HepG2 (cell line): Measurements from ENCODE around the gene GPR37. TPM values are rescaled to one million over a fixed set of nuclear protein-coding genes. Genes with fewer than 3 reads are reported as not detected.

Experiments
- AHDC1 ChIP-seq: sonication (generic); formaldehyde crosslinking; IDR thresholded peaks from 2 replicates; pipeline ENCODE4 v1.5.1; 2020; ENCODE audit warnings: mild to moderate bottlenecking, missing genetic modification reagents, borderline replicate concordance
- CREM ChIP-seq, 2 experiments: sonication (generic) in 1 of 2; formaldehyde crosslinking in 1 of 2; IDR thresholded peaks; 2 replicates each; pipeline versions ENCODE4 v1.4.0 to v1.6.1; 2016 to 2020; ENCODE audit warnings: antibody characterized with exemption in 1 of 2, mild to moderate bottlenecking in 1 of 2, missing genetic modification reagents in 1 of 2
- EHMT2 ChIP-seq: fragments of 200-600 bp; sonication (generic); IDR thresholded peaks from 2 replicates; pipeline ENCODE4 v1.7.0; 2017; ENCODE audit warnings: antibody characterized with exemption, low read depth, low read length, borderline replicate concordance
- EP300 ChIP-seq, 3 experiments: sonication (generic) in 1 of 3; formaldehyde crosslinking in 1 of 3; IDR thresholded peaks; 2 replicates each; pipeline versions ENCODE4 v1.5.1 to v1.6.1; 2011 to 2020; ENCODE audit warnings: low read depth in 2 of 3, low read length in 2 of 3, borderline replicate concordance in 1 of 3, improper control_type of control experiment in 1 of 3, mild to moderate bottlenecking in 1 of 3, missing genetic modification reagents in 1 of 3, moderate library complexity in 1 of 3
- FOXP4 ChIP-seq: sonication (generic); formaldehyde crosslinking; IDR thresholded peaks from 2 replicates; pipeline ENCODE4 v1.4.0; 2020; ENCODE audit warnings: missing genetic modification reagents
- GATAD2A ChIP-seq: IDR thresholded peaks from 2 replicates; pipeline ENCODE4 v1.6.1; 2016
- KDM6A ChIP-seq: IDR thresholded peaks from 2 replicates; pipeline ENCODE4 v1.6.1; 2016; ENCODE audit warnings: low read depth
- KLF6 ChIP-seq: IDR thresholded peaks from 2 replicates; pipeline ENCODE4 v1.8.0; 2016; ENCODE audit warnings: missing biosample characterization, missing genetic modification reagents
- NRL ChIP-seq: sonication (generic); formaldehyde crosslinking; IDR thresholded peaks from 2 replicates; pipeline ENCODE4 v1.5.0; 2020; ENCODE audit warnings: missing genetic modification reagents, mild to moderate bottlenecking, moderate library complexity, borderline replicate concordance
- POGZ ChIP-seq: sonication (generic); formaldehyde crosslinking; IDR thresholded peaks from 2 replicates; pipeline ENCODE4 v1.4.0; 2020; ENCODE audit warnings: mild to moderate bottlenecking, missing genetic modification reagents
- RXRB ChIP-seq: IDR thresholded peaks from 2 replicates; pipeline ENCODE4 v1.6.1; 2016; ENCODE audit warnings: borderline replicate concordance, missing genetic modification reagents, missing compliant biosample characterization
- SOX13 ChIP-seq, 3 experiments: fragments of 450-650 bp in 1 of 3; sonication (generic) in 1 of 3; formaldehyde crosslinking in 1 of 3; IDR thresholded peaks in 2 of 3; conservative IDR thresholded peaks in 1 of 3; 2 replicates each; pipeline versions ENCODE4 v1.5.0 to v1.6.1; 2016 to 2020; ENCODE audit warnings: antibody characterized with exemption in 1 of 3, mild to moderate bottlenecking in 1 of 3, missing compliant biosample characterization in 1 of 3, missing genetic modification reagents in 1 of 3, moderate library complexity in 1 of 3
- ZFX ChIP-seq: sonication (generic); formaldehyde crosslinking; IDR thresholded peaks from 2 replicates; pipeline ENCODE4 v1.4.0; 2020; ENCODE audit warnings: mild to moderate bottlenecking, low read depth, missing genetic modification reagents, moderate library complexity
- ZMYM4 ChIP-seq: sonication (generic); formaldehyde crosslinking; IDR thresholded peaks from 2 replicates; pipeline ENCODE4 v1.8.1; 2023; ENCODE audit warnings: mild to moderate bottlenecking, missing genetic modification reagents
- ZNF451 ChIP-seq: sonication (generic); formaldehyde crosslinking; IDR thresholded peaks from 2 replicates; pipeline ENCODE4 v1.5.0; 2020; ENCODE audit warnings: mild to moderate bottlenecking, missing genetic modification reagents
- ZNF644 ChIP-seq: IDR thresholded peaks from 2 replicates; pipeline ENCODE4 v1.6.1; 2016; ENCODE audit warnings: low read depth
- ZSCAN31 ChIP-seq: sonication (generic); formaldehyde crosslinking; IDR thresholded peaks from 2 replicates; pipeline ENCODE4 v1.5.0; 2020; ENCODE audit warnings: low read depth, mild to moderate bottlenecking, missing genetic modification reagents
- polyA plus RNA-seq, 8 experiments: library from polyadenylated mRNA; depleted of rRNA in 3 of 8; stranded (reverse) in 7 of 8; unstranded in 1 of 8; fragments of >200 nt; fragmentation: Illumina TruSeq in 4 of 8; extraction: Trizol in 4 of 8; gene quantifications; 2 replicates each; pipeline versions ENCODE4 v1.2.1 to v1.2.3, GENCODE V29; 2011 to 2016; ENCODE audit warnings: low read depth in 4 of 8, missing spikeins in 1 of 8, mixed read lengths in 1 of 8; ENCODE audit not compliant: insufficient read depth in 1 of 8
- total RNA-seq, 5 experiments: library from RNA; depleted of rRNA; stranded (reverse); fragments of >200 nt; fragmentation: Illumina TruSeq; extraction: Trizol; gene quantifications; 2 replicates each; pipeline ENCODE4 v1.2.3, GENCODE V29; 2016; ENCODE audit warnings: low read depth in 1 of 5
- TF ChIP-seq, protein P1 (sequence below): sonication (generic); formaldehyde crosslinking; IDR thresholded peaks from 2 replicates; pipeline ENCODE4 v1.4.0; 2020; ENCODE audit warnings: missing genetic modification reagents
- TF ChIP-seq, protein P2 (sequence below): IDR thresholded peaks from 2 replicates; pipeline ENCODE4 v1.6.1; 2016; ENCODE audit warnings: low read depth, borderline replicate concordance

GPR37 gene
- total and polyA plus RNA-seq, 2 of the 13 experiments (the other 11 are each of a cell fraction or from before 2014, with no cell fraction given): not detected

DNA sequence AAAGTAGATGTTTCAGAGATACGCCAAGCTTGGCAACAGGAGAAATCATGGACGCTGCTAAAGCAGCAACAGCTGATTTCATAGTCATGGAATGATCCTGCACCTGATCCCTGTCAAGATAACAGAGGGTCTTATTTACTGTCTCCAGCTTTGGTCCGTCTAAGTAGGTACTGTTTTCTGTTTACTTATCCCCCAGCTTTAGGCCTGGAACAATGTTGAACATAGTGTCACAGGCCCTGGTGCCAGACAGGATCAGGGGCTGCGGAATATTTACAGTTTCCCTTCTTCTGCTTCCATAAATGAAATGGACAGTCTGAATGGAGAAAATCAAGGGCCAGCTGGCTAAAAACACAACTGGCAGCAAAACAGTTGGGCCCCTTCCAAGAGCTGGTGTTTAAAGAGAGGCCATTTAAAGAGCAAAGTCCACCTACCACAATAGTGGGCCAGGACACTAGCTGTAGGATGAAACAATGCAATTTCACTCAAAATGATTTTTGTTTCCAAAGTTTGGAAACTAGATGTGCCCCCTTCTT, 2.9 kb downstream of the GPR37 start (continued):
- TF ChIP-seq AHDC1 (peak; percentile 74; the same call in 1 of the 2 replicates), EP300 (IDR thresholded peaks at IDR 0.05; ENCODE audit: low read depth in 2 of 2, low read length in 2 of 2) (peak in 1 of 2 experiments; percentile 55; a peak in 2 of 4 replicates), EP300 (CRISPR knock-in tag; IDR thresholded peaks at IDR 0.05; ENCODE audit: borderline replicate concordance) (no peak), CREM (IDR thresholded peaks at IDR 0.05) (0 out of 2 replicates have a peak, but pooled peaks have one; percentile 15), CREM (CRISPR knock-in tag; IDR thresholded peaks at IDR 0.05) (no peak), KLF6 (no peak), FOXP4 (CRISPR knock-in tag) (peak; percentile 20; the same call in 1 of the 2 replicates), NRL (CRISPR knock-in tag) (no peak), ZSCAN31 (CRISPR knock-in tag) (no peak), RXRB (CRISPR knock-in tag) (0 out of 2 replicates have a peak, but pooled peaks have one; percentile 12), POGZ (CRISPR knock-in tag) (peak; percentile 54), KDM6A (peak; percentile 66; the same call in 1 of the 2 replicates), ZMYM4 (peak; percentile 68), ZNF644 (CRISPR knock-in tag) (peak; percentile 90), ZNF451 (CRISPR knock-in tag) (no peak), EHMT2 (peak; percentile 68; the same call in 1 of the 2 replicates), GATAD2A (peak; percentile 64), SOX13 (IDR thresholded peaks at IDR 0.05) (peak; percentile 57), SOX13 (CRISPR knock-in tag; conservative IDR thresholded peaks at IDR 0.05 in 1 of 2, IDR thresholded peaks at IDR 0.05 in 1 of 2) (peak in 1 of 2 experiments; percentile 92; a peak in 2 of 4 replicates), ZFX (CRISPR knock-in tag) (0 out of 2 replicates have a peak, but pooled peaks have one; percentile 16)
- TF ChIP-seq, protein P1, sequence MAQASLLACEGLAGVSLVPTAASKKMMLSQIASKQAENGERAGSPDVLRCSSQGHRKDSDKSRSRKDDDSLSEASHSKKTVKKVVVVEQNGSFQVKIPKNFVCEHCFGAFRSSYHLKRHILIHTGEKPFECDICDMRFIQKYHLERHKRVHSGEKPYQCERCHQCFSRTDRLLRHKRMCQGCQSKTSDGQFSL (CRISPR knock-in tag): no peak
- TF ChIP-seq, protein P2, sequence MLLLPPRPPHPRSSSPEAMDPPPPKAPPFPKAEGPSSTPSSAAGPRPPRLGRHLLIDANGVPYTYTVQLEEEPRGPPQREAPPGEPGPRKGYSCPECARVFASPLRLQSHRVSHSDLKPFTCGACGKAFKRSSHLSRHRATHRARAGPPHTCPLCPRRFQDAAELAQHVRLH: 0 out of 2 replicates have a peak, but pooled peaks have one; percentile 45
